Measurements from ENCODE around the gene CHAF1A. TPM values are rescaled to one million over a fixed set of nuclear protein-coding genes. Genes with fewer than 3 reads are reported as not detected.

The CHAF1A gene, protein sequence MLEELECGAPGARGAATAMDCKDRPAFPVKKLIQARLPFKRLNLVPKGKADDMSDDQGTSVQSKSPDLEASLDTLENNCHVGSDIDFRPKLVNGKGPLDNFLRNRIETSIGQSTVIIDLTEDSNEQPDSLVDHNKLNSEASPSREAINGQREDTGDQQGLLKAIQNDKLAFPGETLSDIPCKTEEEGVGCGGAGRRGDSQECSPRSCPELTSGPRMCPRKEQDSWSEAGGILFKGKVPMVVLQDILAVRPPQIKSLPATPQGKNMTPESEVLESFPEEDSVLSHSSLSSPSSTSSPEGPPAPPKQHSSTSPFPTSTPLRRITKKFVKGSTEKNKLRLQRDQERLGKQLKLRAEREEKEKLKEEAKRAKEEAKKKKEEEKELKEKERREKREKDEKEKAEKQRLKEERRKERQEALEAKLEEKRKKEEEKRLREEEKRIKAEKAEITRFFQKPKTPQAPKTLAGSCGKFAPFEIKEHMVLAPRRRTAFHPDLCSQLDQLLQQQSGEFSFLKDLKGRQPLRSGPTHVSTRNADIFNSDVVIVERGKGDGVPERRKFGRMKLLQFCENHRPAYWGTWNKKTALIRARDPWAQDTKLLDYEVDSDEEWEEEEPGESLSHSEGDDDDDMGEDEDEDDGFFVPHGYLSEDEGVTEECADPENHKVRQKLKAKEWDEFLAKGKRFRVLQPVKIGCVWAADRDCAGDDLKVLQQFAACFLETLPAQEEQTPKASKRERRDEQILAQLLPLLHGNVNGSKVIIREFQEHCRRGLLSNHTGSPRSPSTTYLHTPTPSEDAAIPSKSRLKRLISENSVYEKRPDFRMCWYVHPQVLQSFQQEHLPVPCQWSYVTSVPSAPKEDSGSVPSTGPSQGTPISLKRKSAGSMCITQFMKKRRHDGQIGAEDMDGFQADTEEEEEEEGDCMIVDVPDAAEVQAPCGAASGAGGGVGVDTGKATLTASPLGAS
- polyA plus RNA-seq (2012; ENCODE audit: low read depth, missing spikeins): 21.8 TPM

DNA sequence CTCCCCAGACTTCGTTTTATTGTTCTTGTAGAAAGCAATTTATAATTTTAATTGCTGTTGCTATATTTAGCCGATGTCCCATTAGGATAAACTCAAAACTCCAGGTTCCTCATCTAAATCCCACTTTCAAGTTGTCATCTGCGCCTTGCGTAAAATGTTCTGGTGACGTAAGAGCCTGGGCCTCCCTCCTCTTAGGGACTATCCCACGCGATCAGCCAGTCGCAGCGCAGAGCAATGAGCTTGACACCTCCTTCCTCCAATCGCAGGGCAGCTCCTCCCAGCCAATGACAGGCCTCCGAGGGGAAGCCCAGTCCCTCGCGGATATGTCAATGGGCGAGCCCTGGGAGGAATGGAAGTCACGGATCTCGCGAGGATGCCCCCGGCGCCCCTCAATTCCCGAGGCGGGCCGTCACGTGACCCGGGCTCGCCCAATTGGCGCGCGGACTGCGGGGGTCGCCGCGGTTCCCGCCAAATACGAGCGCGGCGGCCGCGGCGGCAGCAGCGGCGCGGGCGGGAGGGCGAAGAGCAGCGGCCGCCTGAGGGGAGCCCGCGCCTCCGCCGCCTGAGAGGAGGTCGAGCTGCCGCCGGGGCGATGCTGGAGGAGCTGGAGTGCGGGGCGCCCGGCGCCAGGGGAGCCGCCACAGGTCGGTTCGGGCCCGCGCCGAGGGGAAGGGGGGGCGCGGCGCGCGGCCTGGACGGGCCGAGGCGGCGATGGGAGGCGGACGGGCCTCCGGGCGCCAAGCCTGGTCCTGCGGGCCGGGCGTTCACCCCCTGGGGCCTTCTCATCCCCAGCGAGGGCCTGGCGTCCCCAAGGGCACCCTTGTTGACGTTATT lies at the start of gene CHAF1A:
TSS of gene CHAF1A (plus strand) at position 470 of the 834 bp plus-strand sequence. CDS start at position 593, 123 bp downstream.
- TF ChIP-seq POLR2A (IDR thresholded peaks at IDR 0.05; ENCODE audit: low read depth, low read length) (no peak), POU2F2 (IDR thresholded peaks at IDR 0.05; ENCODE audit: low read depth, low read length) (no peak), SPI1 (IDR thresholded peaks at IDR 0.05; ENCODE audit: low read depth, low read length) (0 out of 2 replicates have a peak, but pooled peaks have one; percentile 12), TAF1 (IDR thresholded peaks at IDR 0.05; ENCODE audit: low read depth, low read length) (peak; percentile 58; the same call in 1 of the 2 replicates)
- peak; percentile 100 for FAIRE-seq
- DNase-seq (ENCODE audit: insufficient read length, low spot score): peak; percentile 99

DNA sequence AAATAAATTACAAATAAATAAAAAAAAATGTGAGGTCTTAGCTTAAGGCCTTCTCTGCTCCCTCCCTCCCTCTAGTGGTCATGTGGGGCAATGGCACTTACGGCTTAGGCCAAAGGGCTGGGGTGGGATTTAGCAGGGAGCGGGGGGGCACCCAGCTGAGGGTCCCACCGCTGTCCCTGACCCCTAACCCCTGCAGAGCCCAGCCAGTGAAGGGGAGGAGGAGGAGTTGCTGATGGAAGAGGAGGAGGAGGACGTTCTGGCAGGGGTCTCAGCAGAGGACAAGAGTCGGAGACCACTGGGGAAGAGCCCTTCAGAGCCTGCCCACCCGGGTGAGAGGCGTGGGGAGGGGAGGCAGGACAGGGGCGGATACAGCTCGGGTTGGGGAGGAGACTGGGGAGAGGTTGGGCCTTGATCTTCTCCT lies 49.7 kb upstream of the CHAF1A start:
- no peak for DNase-seq (ENCODE audit: insufficient read length, low spot score)
- TF ChIP-seq TAF1 (IDR thresholded peaks at IDR 0.05; ENCODE audit: low read depth, low read length) (no peak), PAX5 (IDR thresholded peaks at IDR 0.05; ENCODE audit: insufficient read depth, low read length, severe bottlenecking) (no peak), SPI1 (IDR thresholded peaks at IDR 0.05; ENCODE audit: low read depth, low read length) (no peak), POU2F2 (IDR thresholded peaks at IDR 0.05; ENCODE audit: low read depth, low read length) (no peak), POLR2AphosphoS5 (IDR thresholded peaks at IDR 0.05; ENCODE audit: low read depth, low read length) (no peak), POLR2A (IDR thresholded peaks at IDR 0.05; ENCODE audit: low read depth, low read length) (no peak)
- FAIRE-seq: no peak

DNA sequence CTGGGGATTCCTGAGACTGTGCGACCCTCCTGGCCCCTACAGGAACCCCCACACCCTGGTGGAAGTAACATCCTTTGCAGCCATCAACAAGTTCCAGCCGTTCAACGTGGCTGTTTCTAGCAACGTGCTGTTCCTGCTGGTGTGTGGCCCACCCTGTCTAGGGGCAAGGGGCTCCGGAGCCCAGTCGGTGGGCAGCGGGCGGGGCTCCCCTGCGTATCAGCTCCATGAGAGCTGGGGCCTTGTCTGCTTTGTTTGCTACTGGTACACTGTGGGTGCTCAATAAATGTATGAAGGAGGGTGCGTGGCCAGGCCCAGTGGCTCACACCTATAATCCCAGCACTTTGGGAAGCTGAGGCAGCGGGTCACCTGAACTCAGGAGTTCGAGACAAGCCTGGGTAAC lies 48.2 kb upstream of the CHAF1A start:
- TF ChIP-seq POU2F2 (IDR thresholded peaks at IDR 0.05; ENCODE audit: low read depth, low read length): no peak
- TF ChIP-seq POLR2AphosphoS5 (IDR thresholded peaks at IDR 0.05; ENCODE audit: low read depth, low read length): no peak
- no peak for TF ChIP-seq PAX5 (IDR thresholded peaks at IDR 0.05; ENCODE audit: insufficient read depth, low read length, severe bottlenecking)
- DNase-seq (ENCODE audit: insufficient read length, low spot score) (no peak), FAIRE-seq (no peak)

DNA sequence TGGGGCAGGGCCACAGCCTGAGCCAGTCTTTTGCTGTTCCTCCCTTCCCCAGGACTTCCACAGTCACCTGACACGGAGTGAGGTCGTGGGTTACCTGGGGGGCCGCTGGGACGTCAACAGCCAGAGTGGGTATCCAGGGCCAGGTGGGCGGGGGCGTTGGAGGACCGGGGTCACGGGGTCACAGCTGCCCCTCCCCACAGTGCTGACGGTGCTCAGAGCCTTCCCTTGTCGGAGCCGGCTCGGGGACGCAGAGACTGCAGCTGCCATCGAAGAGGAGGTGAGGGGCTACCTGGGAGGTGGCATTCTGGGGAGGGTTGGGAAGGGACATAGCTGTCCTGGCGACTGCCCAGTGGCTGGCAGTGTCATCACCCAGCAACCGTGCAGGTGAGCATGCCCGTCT lies 47.5 kb upstream of the CHAF1A start:
- FAIRE-seq (no peak), DNase-seq (ENCODE audit: insufficient read length, low spot score) (no peak)

DNA sequence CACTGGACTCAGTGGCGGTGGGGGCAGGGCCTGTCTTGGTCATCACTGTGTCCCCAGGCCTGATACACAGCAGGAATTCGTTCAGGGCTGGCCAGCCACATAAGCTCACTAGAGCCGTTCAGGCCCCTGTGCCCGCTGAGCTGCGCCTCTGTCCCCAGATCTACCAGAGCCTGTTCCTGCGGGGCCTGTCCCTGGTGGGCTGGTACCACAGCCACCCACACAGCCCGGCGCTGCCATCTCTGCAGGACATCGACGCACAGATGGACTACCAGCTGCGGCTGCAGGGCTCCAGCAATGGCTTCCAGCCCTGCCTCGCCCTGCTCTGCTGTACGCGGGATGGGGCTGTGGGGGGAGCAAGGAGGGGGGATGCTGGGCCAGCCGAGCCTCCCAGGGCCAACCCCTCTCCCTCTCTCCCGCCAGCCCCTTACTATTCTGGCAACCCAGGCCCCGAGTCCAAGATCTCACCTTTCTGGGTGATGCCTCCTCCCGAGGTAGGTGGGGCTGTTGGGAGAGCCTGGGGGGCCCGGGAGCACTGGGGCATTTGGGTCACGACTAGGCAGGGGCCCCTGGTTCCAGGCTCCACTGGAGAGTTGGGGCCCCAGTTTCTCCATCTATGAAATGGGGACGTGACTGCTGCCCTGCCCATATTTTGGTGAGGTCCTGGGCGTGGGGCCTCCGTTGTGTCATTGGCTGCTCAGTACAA lies 45.2 kb upstream of the CHAF1A start:
- TF ChIP-seq TAF1 (IDR thresholded peaks at IDR 0.05; ENCODE audit: low read depth, low read length) (no peak), POLR2AphosphoS5 (IDR thresholded peaks at IDR 0.05; ENCODE audit: low read depth, low read length) (no peak), POLR2A (IDR thresholded peaks at IDR 0.05; ENCODE audit: low read depth, low read length) (no peak), POU2F2 (IDR thresholded peaks at IDR 0.05; ENCODE audit: low read depth, low read length) (no peak), PAX5 (IDR thresholded peaks at IDR 0.05; ENCODE audit: insufficient read depth, low read length, severe bottlenecking) (no peak), SPI1 (IDR thresholded peaks at IDR 0.05; ENCODE audit: low read depth, low read length) (no peak)
- no peak for FAIRE-seq
- no peak for DNase-seq (ENCODE audit: insufficient read length, low spot score)

More for the DNA sequence above, 47.5 kb upstream of the CHAF1A start:
- TF ChIP-seq POU2F2 (IDR thresholded peaks at IDR 0.05; ENCODE audit: low read depth, low read length) (no peak), POLR2A (IDR thresholded peaks at IDR 0.05; ENCODE audit: low read depth, low read length) (no peak), POLR2AphosphoS5 (IDR thresholded peaks at IDR 0.05; ENCODE audit: low read depth, low read length) (no peak), SPI1 (IDR thresholded peaks at IDR 0.05; ENCODE audit: low read depth, low read length) (no peak), PAX5 (IDR thresholded peaks at IDR 0.05; ENCODE audit: insufficient read depth, low read length, severe bottlenecking) (no peak), TAF1 (IDR thresholded peaks at IDR 0.05; ENCODE audit: low read depth, low read length) (no peak)

DNA sequence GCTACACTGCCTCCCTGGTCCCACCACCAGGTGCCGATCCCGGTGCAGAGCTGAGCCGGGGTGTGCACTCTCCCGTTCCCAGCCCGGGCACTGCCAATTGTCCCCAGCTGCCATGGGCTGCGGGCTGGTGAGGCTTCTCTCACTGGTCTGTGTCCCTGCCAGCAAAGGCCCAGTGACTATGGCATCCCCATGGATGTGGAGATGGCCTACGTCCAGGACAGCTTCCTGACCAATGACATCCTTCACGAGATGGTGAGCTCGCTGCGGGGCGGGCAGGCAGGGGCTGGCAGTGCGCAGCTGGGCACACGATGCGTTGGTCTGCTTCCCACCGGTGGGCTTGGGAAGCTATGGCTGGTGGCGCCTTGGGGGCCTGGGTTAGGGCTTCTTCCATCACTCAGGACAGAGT lies 44.5 kb upstream of the CHAF1A start:
- FAIRE-seq (no peak), DNase-seq (ENCODE audit: insufficient read length, low spot score) (no peak)
- TF ChIP-seq POU2F2 (IDR thresholded peaks at IDR 0.05; ENCODE audit: low read depth, low read length): 0 out of 2 replicates have a peak, but pooled peaks have one; percentile 3
- no peak; the same call in 1 of the 2 replicates for TF ChIP-seq POLR2AphosphoS5 (IDR thresholded peaks at IDR 0.05; ENCODE audit: low read depth, low read length)

DNA sequence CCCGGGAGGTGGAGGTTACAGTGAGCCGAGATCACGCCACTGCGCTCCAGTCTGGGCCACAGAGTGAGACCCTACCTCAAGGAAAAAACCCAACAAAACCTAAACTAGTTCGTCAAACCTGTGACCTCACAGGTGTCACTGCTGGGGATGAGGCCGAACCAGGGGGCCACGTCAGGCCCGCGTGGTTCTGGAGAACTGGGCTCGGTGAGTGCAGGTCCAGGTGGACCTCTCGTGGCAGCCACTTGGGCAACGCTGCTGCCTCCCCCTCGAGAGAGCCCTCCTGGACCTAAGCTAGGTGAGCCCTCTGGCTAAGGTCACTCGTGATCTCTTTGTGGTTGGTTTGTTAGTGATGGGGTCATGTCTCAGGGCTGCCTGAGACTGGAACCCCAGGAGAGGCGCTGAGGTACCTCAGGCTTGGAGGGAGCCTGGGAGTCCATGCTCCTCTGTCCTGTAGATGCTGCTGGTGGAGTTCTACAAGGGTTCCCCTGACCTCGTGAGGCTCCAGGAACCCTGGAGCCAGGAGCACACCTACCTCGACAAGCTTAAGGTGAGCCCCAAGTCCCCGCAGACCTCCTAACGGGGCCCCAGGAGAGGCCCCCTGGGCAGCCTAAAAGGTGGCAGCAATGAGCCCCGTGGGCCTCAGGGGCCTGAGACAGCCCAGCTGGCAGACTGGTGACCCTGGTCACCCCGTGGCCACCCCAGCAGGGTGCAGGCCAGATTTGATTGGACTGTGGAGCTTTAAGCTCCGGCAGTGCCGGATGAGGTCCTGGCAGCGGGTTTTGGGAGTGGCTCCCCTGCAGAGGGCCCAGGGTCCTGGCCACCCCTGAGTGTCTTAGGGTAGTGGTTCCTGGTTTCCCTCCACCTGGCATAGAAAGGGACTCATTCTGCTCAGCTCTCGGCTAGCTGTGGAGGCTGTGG lies 43.5 kb upstream of the CHAF1A start:
- DNase-seq (ENCODE audit: insufficient read length, low spot score): no peak
- FAIRE-seq: no peak
- TF ChIP-seq SPI1 (IDR thresholded peaks at IDR 0.05; ENCODE audit: low read depth, low read length): no peak
- no peak for TF ChIP-seq PAX5 (IDR thresholded peaks at IDR 0.05; ENCODE audit: insufficient read depth, low read length, severe bottlenecking)
- no peak for TF ChIP-seq TAF1 (IDR thresholded peaks at IDR 0.05; ENCODE audit: low read depth, low read length)
- TF ChIP-seq POLR2A (IDR thresholded peaks at IDR 0.05; ENCODE audit: low read depth, low read length): no peak; the same call in 1 of the 2 replicates
- no peak for TF ChIP-seq POU2F2 (IDR thresholded peaks at IDR 0.05; ENCODE audit: low read depth, low read length)
- no peak; the same call in 1 of the 2 replicates for TF ChIP-seq POLR2AphosphoS5 (IDR thresholded peaks at IDR 0.05; ENCODE audit: low read depth, low read length)

Measured in GM12891 (cell line).